ENCODE data around the gene NEDD9. TPM values are rescaled to one million over a fixed set of nuclear protein-coding genes. Genes with fewer than 3 reads are reported as not detected.

Gene NEDD9
- total and polyA plus RNA-seq, 2 of the 4 experiments (the other 2 are of a cell fraction), result 7.6 to 16.5 TPM

DNA sequence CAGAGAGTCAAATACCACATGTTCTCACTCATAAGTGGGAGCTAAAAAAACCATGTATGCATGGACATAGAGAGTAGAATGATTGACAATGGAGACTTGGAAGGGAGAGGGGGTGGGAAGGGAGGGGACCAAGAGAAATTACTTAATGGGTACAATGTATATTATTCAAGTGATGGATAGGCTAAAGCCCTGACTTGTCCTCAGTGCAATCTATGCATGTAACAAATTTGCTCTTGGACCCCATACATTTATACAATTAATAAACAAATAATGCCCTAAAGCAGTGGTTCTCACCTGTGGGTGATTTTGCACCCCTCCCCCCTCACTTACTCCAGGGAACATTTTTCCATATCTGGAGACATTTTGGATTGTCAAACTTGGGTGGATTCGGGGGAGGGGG lies 33.5 kb upstream of the NEDD9 start:
- no TSS peak for BruUV-seq (replicated peaks)
- ATAC-seq (ENCODE audit: low read depth) (no peak), DNase-seq (no peak)
- Histone ChIP-seq H2AFZ (replicated peaks; ENCODE audit: low read length, poor library complexity) (no peak overlapping the region), H2BK5ac (ENCODE audit: low read depth, low read length, poor library complexity, severe bottlenecking) (no peak overlapping the region), H3K27me3 (ENCODE audit: control insufficient read depth, insufficient read depth, low read length) (no peaks in the 10 kb centered on the region), H2AK5ac (ENCODE audit: low read depth, low read length) (no peak overlapping the region), H3K9ac (ENCODE audit: low read depth, low read length) (no peak overlapping the region), H3K9me1 (ENCODE audit: insufficient read depth, low read length) (peaks cover 7% of the 10 kb centered on the region), H3K4me3 (ENCODE audit: insufficient read depth, low read depth, low read length) (no peak overlapping the region), H2AK9ac (replicated peaks; ENCODE audit: low read depth, low read length, poor library complexity) (no peak overlapping the region), H3K23ac (ENCODE audit: low read depth, low read length) (no peak overlapping the region), H3K9me3 (ENCODE audit: control insufficient read depth, insufficient read depth, low read length) (no peaks in the 10 kb centered on the region), H4K91ac (ENCODE audit: insufficient read depth, low read depth, low read length) (no peak overlapping the region), H3K56ac (ENCODE audit: extremely low read depth, insufficient read depth, low read length) (no peak overlapping the region), H3K14ac (replicated peaks; ENCODE audit: low read depth, low read length) (no peak overlapping the region), H4K20me1 (ENCODE audit: insufficient read depth, low read length) (no peaks in the 10 kb centered on the region), H2BK15ac (ENCODE audit: low read depth, low read length) (no peak overlapping the region), H4K8ac (ENCODE audit: low read depth in 2 of 2, low read length in 2 of 2) (no peak overlapping the region), H3K4ac (ENCODE audit: low read depth, low read length) (no peak overlapping the region), H3K36me3 (ENCODE audit: control insufficient read depth, insufficient read depth, low read length) (no peaks in the 10 kb centered on the region), H3K4me1 (ENCODE audit: control insufficient read depth, insufficient read depth, low read length) (peaks cover 10% of the 10 kb centered on the region), H3K79me1 (ENCODE audit: low read depth in 1 of 2, low read length in 2 of 2) (no peaks in the 10 kb centered on the region), H2BK20ac (ENCODE audit: low read depth, low read length) (no peak overlapping the region), H2BK120ac (ENCODE audit: low read depth, low read length) (no peak overlapping the region), H3K18ac (ENCODE audit: low read depth, low read length) (no peak overlapping the region), H3K4me2 (ENCODE audit: low read depth, low read length) (no peak overlapping the region), H4K5ac (ENCODE audit: low read depth, low read length) (no peak overlapping the region), H3K27ac (ENCODE audit: insufficient read depth, low read length) (no peak overlapping the region)
- no CpG with 5 or more reads among the region's 1 CpG for WGBS, 2 experiments (ENCODE audit: extremely low coverage in 2 of 2, insufficient read length in 1 of 2)
- CTCF ChIA-PET, result no interaction called here
- in situ Hi-C loops (cut with MboI; ENCODE audit: low sequenced_read_pairs), result no loop called here
- intact Hi-C loops (cut with micrococcal nuclease), result no loop called here
- dilution Hi-C loops (cut with HindIII; ENCODE audit: low sequenced_read_pairs, unreplicated experiment), result no loop called here
- POLR2A ChIA-PET (ENCODE audit: unreplicated experiment), result no interaction called here
- TF ChIP-seq RFX5 (IDR thresholded peaks at IDR 0.05; ENCODE audit: low read depth, low read length), result no peak
- TF ChIP-seq BHLHE40 (IDR thresholded peaks at IDR 0.05; ENCODE audit: low read depth, low read length), result no peak
- no peak for TF ChIP-seq SMC3 (IDR thresholded peaks at IDR 0.05; ENCODE audit: low read depth, low read length)
- TF ChIP-seq CEBPB (IDR thresholded peaks at IDR 0.05; ENCODE audit: low read depth, low read length), result no peak
- TF ChIP-seq MAZ (IDR thresholded peaks at IDR 0.05; ENCODE audit: borderline replicate concordance, low read depth, low read length), result no peak
- TF ChIP-seq MAFK (IDR thresholded peaks at IDR 0.05; ENCODE audit: low read depth, low read length), result no peak
- TF ChIP-seq RCOR1 (IDR thresholded peaks at IDR 0.05; ENCODE audit: insufficient replicate concordance, low read length), result no peak
- no peak for TF ChIP-seq POLR2A (IDR thresholded peaks at IDR 0.05; ENCODE audit: low read depth, low read length)
- TF ChIP-seq, protein P1, sequence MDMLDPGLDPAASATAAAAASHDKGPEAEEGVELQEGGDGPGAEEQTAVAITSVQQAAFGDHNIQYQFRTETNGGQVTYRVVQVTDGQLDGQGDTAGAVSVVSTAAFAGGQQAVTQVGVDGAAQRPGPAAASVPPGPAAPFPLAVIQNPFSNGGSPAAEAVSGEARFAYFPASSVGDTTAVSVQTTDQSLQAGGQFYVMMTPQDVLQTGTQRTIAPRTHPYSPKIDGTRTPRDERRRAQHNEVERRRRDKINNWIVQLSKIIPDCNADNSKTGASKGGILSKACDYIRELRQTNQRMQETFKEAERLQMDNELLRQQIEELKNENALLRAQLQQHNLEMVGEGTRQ (IDR thresholded peaks at IDR 0.05; ENCODE audit: low read depth, low read length), result no peak
- TF ChIP-seq NFE2L2 (IDR thresholded peaks at IDR 0.05; ENCODE audit: low read depth, low read length), result no peak
- TF ChIP-seq FOS (IDR thresholded peaks at IDR 0.05; ENCODE audit: low read depth, low read length), result no peak
- no peak for TF ChIP-seq MXI1 (IDR thresholded peaks at IDR 0.05; ENCODE audit: borderline replicate concordance, low read depth, low read length)
- TF ChIP-seq, protein P2, sequence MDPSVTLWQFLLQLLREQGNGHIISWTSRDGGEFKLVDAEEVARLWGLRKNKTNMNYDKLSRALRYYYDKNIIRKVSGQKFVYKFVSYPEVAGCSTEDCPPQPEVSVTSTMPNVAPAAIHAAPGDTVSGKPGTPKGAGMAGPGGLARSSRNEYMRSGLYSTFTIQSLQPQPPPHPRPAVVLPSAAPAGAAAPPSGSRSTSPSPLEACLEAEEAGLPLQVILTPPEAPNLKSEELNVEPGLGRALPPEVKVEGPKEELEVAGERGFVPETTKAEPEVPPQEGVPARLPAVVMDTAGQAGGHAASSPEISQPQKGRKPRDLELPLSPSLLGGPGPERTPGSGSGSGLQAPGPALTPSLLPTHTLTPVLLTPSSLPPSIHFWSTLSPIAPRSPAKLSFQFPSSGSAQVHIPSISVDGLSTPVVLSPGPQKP (IDR thresholded peaks at IDR 0.05; ENCODE audit: borderline replicate concordance, low read depth, low read length), result no peak
- TF ChIP-seq CHD1 (IDR thresholded peaks at IDR 0.05; ENCODE audit: low read depth, low read length), result no peak
- TF ChIP-seq RAD21 (IDR thresholded peaks at IDR 0.05; ENCODE audit: low read length), result no peak
- TF ChIP-seq, protein P3, sequence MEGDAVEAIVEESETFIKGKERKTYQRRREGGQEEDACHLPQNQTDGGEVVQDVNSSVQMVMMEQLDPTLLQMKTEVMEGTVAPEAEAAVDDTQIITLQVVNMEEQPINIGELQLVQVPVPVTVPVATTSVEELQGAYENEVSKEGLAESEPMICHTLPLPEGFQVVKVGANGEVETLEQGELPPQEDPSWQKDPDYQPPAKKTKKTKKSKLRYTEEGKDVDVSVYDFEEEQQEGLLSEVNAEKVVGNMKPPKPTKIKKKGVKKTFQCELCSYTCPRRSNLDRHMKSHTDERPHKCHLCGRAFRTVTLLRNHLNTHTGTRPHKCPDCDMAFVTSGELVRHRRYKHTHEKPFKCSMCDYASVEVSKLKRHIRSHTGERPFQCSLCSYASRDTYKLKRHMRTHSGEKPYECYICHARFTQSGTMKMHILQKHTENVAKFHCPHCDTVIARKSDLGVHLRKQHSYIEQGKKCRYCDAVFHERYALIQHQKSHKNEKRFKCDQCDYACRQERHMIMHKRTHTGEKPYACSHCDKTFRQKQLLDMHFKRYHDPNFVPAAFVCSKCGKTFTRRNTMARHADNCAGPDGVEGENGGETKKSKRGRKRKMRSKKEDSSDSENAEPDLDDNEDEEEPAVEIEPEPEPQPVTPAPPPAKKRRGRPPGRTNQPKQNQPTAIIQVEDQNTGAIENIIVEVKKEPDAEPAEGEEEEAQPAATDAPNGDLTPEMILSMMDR (conservative IDR thresholded peaks at IDR 0.05; ENCODE audit: low read depth, low read length), result no peak

Data from IMR-90 (cell line).